GM13976 (cell line): ENCODE measurements around the gene MAP1LC3B2.
"Not testable (repeated sequence)": the region's sequence is repeated elsewhere in the genome, so short reads cannot be mapped to it uniquely, and the experiment has no call there.

Source experiments
- DNase-seq: peaks from one replicate; pipeline ENCODE4 v3.0.0; 2012; ENCODE audit warnings: low spot score
- in situ Hi-C: fragments of 300-500 bp; cut with MboI; formaldehyde crosslinking; loops from one replicate; pipeline ENCODE4 v1.12.0; 2022; ENCODE audit warnings: low sequenced_read_pairs, mixed read lengths, inconsistent platforms; ENCODE audit not compliant: unreplicated experiment
- TF ChIP-seq, protein P1 (sequence below): IDR thresholded peaks from 2 replicates; pipeline ENCODE4 v1.5.1; 2012; ENCODE audit warnings: borderline replicate concordance, mild to moderate bottlenecking; ENCODE audit not compliant: insufficient read depth; ENCODE audit errors: extremely low read depth, missing control alignments, control extremely low read depth

The MAP1LC3B2 gene

DNA sequence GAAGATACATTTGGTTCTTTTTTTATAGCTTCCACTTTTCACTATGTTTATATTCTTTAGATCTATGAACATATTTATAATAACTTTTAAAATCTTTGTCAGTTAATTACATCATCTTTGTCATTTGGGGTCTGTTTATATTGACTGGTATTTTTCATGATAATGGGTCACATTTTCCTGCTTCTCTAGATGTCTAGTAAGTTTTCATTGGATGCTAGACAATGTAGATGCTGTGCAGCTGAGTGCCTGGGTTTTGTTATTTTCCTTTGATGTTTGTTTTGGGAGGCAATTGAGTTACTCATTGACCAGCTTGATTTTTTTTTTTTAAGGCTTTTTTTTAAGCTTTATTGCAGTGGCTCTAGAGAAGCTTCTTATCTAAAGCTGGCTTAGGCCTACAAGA lies 4.9 kb downstream of the MAP1LC3B2 start:
- TF ChIP-seq, protein P1, sequence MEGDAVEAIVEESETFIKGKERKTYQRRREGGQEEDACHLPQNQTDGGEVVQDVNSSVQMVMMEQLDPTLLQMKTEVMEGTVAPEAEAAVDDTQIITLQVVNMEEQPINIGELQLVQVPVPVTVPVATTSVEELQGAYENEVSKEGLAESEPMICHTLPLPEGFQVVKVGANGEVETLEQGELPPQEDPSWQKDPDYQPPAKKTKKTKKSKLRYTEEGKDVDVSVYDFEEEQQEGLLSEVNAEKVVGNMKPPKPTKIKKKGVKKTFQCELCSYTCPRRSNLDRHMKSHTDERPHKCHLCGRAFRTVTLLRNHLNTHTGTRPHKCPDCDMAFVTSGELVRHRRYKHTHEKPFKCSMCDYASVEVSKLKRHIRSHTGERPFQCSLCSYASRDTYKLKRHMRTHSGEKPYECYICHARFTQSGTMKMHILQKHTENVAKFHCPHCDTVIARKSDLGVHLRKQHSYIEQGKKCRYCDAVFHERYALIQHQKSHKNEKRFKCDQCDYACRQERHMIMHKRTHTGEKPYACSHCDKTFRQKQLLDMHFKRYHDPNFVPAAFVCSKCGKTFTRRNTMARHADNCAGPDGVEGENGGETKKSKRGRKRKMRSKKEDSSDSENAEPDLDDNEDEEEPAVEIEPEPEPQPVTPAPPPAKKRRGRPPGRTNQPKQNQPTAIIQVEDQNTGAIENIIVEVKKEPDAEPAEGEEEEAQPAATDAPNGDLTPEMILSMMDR = no peak
- in situ Hi-C loops = no loop called here
- no peak for DNase-seq

DNA sequence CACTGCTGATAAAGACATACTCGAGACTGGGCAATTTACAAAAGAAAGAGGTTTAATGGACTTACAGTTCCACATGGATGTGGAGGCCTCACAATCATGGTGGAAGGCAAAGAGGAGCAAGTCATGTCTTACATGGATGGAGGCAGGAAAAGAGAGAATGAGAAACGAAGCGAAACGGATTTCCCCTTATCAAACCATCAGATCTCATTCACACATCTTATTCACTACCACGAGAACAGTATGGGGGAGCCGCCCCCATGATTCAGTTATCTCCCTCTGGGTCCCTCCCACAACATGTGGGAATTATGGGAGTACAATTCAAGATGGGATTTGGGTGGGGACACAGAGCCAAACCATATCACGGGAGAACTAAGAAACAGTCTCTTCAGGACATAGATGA lies 6.0 kb downstream of the MAP1LC3B2 start:
- DNase-seq, in situ Hi-C loops: not testable (repeated sequence)

DNA sequence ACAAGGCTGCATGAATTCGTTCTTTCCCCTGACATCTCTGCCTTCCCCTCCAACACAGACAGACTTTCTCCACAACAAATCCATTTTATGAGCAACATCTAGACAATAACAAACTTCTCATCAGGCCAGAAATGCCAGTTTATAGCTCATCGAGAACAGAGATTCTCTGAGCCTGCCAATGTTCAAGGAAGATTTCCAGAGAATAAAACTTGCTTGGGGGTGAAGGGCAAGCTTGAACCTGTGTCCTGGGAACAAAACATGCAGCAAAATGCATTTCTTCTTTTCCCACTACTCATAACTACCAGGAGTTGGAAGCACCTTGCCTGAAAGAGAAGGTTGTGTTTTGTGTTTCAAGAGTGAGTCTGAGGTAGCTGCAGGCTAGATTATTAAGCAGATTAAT lies 6.8 kb downstream of the MAP1LC3B2 start:
- no peak for DNase-seq
- in situ Hi-C loops = no loop called here
- TF ChIP-seq, protein P1 = no peak

DNA sequence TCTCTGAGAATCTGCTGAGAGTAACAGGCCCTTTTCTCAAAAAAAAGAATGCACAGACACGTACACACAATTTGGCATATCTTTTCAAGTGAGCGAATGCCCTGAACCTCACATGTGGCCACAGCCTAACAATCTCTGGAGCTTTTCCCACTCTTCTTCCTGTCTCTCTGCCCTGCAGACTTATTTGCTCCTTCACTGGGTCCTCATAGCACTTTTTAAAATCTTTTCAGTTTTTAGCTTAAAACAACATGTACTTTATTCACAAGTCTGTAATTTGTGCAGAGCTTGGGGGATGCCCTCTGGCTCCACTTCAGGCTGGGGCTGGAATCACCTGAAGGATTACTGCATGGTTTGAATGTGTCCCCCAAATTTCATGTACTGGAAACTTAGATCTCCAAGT lies 9.0 kb downstream of the MAP1LC3B2 start:
- in situ Hi-C loops = no loop called here
- TF ChIP-seq, protein P1 = no peak
- no peak for DNase-seq

DNA sequence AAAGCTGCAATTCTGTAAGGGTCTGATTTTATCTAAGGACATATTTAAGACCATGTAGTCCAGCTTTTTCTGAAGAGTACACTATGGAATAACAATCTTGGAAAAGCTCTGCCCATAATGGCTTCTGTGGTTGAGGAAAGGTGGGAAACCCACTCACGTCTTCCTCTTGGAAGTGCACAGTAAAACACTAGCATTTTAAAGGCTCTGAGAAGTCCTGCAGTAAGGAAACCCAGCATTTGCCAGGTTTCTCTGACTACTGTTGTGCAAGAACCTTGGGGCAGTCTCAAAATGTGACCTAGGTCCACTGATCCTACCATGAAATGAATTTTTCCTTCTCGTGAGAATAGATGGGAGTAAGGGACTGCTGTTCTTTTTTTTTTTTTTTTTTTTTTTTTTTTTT lies 11.9 kb downstream of the MAP1LC3B2 start:
- no peak for DNase-seq
- in situ Hi-C loops = no loop called here
- TF ChIP-seq, protein P1 = no peak

DNA sequence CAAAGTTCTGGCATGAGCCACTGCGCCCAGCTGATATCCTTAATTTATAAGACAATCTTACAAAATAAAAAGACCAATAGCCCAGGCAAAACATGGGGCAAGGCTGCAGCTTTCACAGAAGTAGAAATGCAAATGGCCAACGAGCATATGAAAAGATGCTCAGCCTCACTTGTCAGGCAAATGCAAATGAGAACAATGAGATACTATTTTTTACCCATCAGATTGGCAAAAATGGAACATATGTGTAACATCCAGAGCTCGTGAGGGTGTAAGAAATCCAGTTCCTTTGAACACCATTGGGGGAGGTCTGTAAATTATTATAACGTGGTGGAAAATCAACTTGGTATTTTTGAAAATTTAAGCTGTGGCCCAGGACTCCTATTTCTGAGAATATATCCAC lies 14.6 kb downstream of the MAP1LC3B2 start:
- no peak for DNase-seq
- TF ChIP-seq, protein P1 = no peak
- in situ Hi-C loops = no loop called here

DNA sequence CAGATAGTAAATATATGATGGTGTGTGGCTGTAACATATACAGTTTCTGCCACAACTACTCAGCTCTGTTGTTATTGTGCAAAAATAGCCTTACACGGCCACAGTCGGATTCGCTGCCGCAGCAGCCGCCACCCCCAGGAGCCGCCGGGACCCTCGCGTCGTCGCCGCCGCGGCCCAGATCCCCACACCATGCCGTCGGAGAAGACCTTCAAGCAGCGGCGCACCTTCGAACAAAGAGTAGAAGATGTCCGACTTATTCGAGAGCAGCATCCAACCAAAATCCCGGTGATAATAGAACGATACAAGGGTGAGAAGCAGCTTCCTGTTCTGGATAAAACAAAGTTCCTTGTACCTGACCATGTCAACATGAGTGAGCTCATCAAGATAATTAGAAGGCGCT lies 16.6 kb downstream of the MAP1LC3B2 start:
- in situ Hi-C loops, DNase-seq: not testable (repeated sequence)

DNA sequence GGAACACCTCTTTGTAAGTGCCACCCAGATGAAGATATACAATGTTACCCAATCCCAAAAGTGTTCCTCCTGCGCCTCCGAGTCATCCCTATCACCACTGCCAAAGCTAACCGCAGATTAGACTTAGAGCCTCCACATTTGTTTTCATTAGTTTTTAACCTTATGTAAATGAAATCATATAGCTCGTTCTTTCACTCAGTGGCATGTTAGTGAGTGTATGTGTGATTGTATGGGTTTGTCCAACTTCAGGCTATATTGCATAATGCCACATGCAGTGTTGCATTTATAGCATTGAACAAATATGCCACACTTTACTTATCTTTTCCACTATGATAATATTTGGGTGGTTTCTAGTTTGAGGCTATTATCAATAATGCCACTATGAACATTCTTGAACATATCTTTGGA lies 18.0 kb downstream of the MAP1LC3B2 start:
- in situ Hi-C loops = no loop called here
- TF ChIP-seq, protein P1 = no peak
- DNase-seq = no peak
